C4-2B (cell line): ENCODE results near the gene NRIP2.

Experiments
- CTCF ChIP-seq: fragments of 450-650 bp; conservative IDR thresholded peaks from 2 replicates; pipeline ENCODE4 v1.5.1; 2017; ENCODE audit warnings: mild to moderate bottlenecking
- ZFX ChIP-seq: fragments of 450-650 bp; IDR thresholded peaks from 2 replicates; pipeline ENCODE4 v1.6.1; 2017

- no peak for TF ChIP-seq CTCF
- no peak for TF ChIP-seq ZFX
Measured at GRCh38 chr12:2879853-2880252, 45.0 kb upstream of the NRIP2 start.
